GM19240 (cell line): ENCODE measurements around the gene PRKG2.
"Not testable (repeated sequence)": the region's sequence is repeated elsewhere in the genome, so short reads cannot be mapped to it uniquely, and the experiment has no call there.

Experiments used
- DNase-seq: peaks from one replicate; pipeline ENCODE4 v3.0.0; 2011; ENCODE audit warnings: low spot score; ENCODE audit not compliant: insufficient read length

Gene PRKG2, protein sequence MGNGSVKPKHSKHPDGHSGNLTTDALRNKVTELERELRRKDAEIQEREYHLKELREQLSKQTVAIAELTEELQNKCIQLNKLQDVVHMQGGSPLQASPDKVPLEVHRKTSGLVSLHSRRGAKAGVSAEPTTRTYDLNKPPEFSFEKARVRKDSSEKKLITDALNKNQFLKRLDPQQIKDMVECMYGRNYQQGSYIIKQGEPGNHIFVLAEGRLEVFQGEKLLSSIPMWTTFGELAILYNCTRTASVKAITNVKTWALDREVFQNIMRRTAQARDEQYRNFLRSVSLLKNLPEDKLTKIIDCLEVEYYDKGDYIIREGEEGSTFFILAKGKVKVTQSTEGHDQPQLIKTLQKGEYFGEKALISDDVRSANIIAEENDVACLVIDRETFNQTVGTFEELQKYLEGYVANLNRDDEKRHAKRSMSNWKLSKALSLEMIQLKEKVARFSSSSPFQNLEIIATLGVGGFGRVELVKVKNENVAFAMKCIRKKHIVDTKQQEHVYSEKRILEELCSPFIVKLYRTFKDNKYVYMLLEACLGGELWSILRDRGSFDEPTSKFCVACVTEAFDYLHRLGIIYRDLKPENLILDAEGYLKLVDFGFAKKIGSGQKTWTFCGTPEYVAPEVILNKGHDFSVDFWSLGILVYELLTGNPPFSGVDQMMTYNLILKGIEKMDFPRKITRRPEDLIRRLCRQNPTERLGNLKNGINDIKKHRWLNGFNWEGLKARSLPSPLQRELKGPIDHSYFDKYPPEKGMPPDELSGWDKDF

DNA sequence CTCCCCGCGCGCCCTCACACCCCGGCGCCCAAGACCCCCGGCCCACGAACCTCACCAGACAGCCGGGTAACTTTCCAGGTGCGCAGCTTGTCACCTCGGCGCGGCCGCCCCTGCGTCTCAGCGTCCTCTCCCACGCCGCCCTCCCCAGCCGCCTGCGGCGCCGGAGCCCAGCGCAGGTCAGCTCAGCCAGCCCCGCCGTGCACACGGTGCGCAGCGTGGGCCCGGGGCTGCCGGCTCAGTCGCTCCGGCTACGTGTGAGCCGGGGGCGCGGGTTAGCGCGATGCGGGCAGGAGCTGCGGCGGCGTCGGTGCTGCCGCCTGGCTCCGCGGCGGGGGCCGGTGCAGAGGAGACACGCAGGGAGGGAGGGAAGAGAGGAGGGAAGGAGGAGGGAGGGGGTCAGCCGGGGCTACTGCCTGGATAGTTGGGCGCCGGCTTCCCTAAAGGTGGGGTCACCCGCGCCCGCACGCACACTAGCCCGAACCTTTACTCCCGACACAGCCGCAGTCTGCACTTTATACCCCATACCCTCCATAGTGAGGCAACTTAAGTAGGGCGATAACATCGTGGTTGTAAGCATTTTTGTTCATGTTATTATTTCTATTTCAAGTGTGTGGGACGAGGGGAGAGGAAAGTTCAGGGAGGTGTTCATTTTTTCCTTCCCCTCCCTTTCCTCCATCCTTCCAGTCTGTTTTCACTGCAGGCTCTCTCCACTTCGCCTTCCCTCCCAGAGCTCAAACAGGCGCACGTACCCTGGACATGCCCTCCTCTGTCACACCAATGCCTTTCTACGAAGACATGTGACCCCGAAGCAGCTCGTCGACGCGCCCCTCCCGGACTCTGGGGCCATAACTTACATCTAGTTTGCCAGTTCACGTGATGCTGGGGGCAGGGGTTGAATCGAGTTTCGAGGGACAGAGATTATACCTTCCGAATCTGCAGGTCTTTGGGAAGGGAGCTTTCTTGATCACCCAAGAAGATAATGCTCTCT, at the start of gene PRKG2:
TSS of gene PRKG2 (minus strand) at position 342 of the 988 bp plus-strand sequence. CDS start 10,175 bp downstream, outside the sequence.
- no peak for DNase-seq

DNA sequence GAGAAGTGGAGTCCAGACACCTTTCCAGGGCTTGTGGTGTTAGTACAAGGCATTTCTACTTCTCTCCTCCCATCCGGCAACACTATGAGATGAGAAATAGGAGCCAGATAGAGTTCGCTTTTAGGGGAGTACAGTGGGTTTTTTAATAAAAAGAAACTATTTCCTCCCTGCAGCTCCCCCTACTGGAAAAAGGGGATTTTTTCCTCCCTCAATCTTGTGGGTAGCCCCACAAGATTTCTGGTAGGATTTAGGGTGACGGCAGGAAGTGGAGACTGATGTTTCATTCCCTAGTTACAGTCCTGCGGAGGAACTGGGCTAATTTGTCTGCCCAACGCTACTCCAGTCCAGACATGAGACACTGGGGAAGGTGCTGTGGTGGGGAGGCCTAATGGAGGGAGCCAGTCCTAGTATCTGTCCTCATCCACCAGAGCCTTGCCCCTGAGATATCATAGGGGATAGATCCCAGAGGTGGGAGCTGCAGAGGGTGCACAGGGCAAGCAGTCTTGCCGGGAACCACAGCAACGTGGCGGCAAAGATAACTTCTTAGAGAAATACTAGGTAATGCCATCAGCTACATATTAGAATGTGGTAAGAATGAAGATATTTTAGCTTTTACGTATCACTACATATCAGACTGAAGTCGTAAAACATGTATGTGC, 45.5 kb upstream of the PRKG2 start:
- DNase-seq = no peak

DNA sequence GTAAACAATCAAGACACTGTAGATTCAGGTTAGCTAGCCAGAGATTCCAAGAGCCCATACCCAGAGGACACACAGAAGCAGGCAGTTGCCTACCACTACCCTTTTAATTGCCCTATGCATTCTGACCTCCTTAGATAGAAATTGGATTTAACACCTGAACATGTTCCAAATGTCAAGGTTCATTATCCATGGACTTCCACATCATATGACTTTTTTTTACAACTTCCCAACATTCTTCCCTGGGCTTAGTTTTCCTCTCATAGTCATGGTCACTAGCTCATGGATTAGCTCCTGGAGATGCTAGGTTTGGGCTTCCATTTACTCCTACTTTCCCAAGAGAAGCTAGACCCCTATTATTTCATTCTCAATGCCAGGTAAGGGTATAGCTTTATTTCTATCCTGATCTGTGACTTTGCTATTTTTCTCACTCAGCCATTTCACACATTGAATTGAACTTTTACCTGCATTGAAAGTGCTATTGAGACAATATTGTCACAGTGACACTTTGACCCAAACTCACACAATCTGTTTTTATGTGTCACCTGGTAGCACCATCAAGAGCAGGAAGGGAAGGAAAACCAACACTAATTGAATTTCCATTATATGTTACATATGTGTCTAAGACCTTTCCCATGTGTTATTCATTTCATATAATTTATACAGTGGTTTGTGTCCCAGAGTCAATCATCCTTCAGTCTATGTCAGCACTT, 44.0 kb upstream of the PRKG2 start:
- no peak for DNase-seq

DNA sequence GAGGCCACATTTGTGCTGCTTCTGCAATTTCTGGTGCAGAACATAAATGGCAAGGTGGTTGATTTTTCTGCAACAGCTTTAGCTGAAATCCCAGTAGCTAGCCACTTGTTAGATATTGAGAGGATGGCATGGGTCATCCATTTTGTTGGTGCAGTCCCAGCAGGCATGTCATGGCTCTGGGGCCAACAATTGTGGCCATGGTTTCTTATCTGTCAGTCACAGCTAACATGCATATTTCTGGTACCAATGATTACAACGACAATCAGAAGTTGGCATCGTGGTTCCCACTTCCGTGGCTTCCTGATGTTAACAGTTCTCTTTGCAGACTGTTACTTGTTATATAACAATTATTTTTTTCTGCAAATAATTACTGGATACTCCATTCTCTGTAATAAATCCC, 42.8 kb upstream of the PRKG2 start:
- no peak for DNase-seq

DNA sequence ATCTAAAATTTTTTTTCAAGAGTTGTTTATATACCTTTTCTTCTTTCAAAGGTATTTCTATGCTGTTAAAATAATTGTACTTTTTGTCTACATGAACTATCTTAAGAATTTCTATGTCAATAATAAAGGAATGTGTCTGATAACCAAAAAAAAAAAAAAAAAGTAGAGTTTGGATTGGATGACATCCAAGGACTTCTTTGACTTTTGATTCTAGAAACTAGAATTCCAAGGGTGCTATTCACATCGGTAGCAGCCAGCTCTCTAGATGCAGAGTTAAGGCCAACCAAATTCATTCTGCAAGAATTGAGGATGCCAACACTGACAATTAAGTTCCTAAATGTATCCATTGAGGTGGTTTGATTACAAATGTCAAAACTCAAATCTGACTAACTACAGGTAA, 42.0 kb upstream of the PRKG2 start:
- no peak for DNase-seq

DNA sequence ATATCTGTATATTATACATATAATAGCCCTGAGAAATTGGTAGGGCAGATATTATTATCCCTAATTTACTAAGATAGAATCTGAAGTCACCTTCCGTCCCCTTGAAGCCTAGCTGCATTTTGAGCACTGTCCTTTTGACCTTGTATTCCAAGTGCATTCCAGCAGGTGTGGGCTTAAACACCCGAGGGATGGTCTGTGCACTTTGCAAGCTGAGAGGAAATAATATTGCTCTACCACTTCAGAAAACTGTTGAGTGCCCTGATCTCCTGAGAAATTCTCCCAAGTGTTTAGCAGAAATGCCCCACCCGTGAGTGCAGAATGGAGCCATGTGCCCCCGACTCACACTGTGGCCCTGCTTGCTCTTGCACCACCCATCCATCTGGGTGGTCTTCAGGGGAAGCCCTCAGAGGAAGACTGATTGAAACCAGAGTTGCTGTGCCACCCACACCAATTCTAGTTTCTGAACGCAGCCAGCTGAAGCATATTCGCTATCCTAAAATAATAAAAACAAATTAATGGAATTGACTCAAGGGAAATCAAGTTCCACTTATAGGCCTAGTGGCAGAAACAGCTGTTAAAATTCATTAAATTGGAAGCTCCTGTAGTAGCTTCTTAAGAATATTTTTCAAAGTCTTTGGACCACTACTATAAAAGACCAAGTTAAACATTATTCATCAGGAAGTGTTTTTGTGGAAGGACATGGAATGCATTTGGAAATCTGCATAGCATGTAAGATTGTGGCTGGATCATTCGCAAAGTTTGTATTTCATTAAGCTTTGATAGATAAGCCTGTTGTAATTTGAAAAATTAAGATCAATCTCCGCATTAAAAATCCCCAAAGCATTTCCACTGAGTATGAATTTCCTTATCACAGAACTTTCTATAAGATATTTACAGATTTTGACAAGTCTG, 41.3 kb upstream of the PRKG2 start:
- DNase-seq = no peak

DNA sequence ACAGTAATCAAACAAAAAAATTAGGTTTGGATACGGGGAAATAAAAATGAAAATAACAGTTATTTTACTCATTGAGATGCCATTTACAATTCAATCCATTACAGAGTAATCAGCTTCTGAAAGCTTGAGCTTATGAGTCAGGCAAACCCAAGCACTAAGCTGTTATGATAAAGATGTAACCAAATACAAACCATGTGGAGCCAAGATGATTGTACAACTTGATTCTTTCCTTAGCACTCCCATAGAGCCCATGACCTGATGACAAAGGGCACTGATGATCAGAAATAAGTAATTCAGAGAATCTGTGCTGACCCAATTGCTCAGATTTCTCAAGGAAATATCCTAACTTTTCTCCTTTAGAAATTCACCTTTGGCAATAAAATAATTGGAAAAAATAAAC, 40.5 kb upstream of the PRKG2 start:
- no peak for DNase-seq

DNA sequence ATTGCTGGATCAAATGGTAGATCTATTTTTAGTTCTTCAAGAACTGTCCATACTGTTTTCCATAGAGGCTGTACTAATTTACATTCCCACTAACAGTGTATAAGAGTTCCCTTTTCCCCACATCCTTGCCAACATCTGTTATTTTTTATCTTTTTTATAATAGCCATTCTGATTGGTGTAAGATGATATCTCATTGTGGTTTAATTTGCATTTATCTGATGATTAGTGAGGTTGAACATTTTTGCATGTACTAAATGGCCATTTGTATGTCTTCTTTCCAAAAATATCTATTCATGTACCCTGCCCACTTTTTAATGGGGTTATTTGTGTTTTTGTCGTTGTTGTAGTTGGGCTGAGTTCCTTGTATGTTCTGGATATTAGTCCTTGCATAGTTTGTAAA, 35.4 kb upstream of the PRKG2 start:
- DNase-seq = no peak

DNA sequence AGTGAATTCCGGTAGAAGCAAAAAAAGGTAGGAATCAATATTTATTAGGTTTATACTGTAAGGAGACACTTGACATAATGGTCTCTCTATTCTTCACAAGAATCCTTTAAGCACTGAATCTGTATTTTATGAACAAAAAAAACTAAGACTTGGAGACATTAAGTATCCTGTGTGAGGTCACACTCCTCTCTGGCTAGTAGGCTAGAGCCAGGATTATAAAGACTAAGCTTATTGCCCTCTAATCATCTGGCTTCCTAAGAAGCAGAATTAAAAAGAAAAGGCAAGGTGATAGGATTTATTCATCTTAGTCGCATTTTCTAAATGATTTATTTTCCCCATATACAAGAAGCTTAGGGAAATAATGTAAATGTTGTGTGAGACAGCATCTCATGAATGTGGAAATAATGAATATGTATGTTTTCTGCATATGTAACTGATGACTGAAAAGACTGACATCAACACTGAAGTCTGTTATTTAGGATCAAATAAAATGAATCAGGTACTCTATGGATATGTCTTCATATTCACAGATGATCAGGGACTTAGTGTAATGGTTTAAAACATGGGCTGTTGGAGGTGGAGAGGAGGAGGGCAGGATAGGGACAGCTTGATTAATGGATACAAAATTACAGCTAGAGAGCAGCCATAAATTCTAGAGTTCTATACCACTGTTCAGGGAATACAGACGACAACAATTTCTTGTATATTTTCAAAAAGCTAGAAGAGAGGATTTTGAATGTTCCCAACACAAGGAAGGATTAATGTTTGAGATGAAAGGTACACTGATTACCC, 30.4 kb upstream of the PRKG2 start:
- DNase-seq = no peak

DNA sequence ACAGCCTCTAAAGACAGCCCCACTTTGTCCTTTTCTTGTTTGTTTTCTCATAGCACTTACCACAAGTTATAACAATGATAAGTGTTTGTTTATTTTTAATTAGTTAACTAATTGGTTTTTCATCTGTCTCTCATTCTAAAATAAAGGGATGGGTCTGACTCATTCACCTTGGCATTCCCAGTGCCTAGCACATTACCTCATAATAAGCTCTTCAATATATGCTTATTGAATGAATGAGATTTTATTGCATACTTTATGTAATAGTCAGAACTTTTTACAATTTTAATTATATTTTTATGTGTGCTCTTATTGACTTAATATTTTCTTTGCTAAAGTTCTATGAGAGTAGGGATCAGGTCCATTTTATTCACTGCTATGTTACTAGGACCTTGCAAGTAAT, 22.8 kb upstream of the PRKG2 start:
- DNase-seq = no peak

DNA sequence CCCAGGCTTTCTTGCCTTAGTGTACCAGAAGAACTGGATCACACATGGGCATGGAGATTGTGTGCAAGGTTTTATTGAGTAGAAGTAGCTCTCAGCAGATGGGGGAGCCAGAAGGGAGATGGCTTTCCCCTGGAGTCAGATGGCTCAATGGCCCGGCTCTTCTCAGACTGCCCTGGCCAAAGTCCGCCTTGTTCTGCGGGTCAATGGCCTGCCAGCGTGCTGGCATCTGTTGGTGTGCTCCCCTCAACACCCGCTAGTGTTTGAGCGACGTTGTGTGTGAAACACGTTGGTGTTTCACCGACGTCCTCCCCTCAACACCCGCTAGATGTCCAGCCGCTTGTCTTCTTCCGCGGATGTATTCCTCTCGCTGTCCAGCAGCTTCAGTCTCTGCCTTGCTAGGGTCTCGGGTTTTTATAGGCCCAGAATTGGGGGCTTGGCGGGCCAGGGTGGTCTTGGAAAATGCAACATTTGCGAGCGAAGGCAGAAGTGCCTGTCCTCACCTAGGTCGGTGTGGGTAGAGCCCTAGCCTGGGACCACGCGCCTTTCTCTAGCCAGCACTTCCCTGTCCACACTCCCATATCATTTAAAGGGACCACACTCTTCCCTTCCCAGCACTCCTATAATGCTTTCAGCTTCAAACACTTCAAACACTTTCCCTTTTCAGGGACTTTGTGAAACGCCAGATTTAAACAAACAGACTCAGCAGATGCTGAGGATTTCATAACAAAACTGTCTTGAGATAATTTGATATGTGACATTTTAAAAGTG, 21.1 kb upstream of the PRKG2 start:
- no peak for DNase-seq

DNA sequence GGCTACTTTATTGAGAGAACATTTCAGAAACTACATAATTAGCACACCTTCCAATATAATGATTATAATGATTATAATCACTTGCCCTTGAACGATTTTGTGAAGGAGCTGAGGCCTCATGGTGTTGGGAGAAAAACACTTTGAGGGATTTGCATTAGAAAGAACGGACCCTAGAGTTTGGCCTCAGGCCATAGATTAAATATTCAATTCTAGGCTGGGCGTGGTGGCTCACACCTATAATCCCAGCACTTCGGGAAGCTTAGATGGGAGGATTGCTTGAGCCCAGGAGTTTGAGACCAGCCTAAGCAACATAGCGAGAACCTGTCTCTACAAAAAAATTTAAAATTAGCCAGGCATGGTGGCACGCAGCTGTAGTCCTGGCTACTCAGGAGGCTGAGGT, 12.9 kb upstream of the PRKG2 start:
- DNase-seq = no peak

DNA sequence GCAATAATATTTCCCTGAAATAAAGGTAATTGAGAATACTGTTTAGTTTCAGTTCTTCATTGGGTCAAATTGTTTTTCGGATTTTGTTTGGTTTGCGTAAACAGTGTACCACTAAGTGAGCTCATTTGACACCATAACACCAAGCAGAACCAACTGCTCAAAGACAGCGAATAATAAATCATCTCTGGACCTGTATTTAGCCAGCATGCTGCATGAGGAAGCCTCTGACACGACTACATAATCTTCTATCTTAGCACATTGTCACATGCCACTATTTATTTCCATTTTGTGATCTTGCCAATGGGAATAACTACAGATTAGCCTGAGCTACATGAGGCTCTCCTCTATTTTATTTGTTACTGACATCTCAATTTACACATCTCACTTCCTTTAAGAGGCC, 12.1 kb upstream of the PRKG2 start:
- no peak for DNase-seq

DNA sequence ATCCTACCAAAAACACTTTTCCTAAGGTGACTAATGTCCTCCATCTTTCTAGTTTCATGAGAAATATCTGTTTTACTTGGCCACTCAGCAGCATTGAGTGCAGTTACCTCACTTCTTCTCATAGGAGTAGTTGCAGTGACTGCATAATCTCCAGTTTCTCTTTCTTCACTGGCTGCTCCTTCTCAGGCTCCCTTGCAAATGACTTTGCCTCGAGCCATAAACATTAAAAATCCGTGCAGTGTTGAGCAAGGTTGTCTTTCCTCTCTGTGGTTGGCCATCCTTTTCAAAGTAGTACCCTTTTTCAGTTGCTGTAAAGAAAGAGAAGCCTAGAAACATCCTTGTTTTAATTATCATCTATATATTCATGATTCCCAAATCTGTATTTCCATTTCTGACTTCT, 10.2 kb upstream of the PRKG2 start:
- DNase-seq = no peak

DNA sequence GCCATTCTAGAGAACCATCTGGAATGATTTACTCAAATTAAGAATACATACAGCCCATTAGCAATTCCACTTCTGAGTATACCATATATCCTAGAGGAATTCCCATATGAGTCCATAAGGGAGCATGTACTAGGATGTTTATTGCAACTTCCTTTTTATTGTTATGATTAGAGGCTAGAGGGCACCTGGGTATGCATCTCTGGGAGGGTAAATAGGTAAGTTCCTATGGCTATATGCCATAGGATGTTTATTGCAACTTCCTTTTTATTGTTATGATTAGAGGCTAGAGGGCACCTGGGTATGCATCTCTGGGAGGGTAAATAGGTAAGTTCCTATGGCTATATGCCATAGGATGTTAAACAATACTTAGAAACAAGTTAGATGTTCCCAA, 7.1 kb upstream of the PRKG2 start:
- DNase-seq = not testable (repeated sequence)

DNA sequence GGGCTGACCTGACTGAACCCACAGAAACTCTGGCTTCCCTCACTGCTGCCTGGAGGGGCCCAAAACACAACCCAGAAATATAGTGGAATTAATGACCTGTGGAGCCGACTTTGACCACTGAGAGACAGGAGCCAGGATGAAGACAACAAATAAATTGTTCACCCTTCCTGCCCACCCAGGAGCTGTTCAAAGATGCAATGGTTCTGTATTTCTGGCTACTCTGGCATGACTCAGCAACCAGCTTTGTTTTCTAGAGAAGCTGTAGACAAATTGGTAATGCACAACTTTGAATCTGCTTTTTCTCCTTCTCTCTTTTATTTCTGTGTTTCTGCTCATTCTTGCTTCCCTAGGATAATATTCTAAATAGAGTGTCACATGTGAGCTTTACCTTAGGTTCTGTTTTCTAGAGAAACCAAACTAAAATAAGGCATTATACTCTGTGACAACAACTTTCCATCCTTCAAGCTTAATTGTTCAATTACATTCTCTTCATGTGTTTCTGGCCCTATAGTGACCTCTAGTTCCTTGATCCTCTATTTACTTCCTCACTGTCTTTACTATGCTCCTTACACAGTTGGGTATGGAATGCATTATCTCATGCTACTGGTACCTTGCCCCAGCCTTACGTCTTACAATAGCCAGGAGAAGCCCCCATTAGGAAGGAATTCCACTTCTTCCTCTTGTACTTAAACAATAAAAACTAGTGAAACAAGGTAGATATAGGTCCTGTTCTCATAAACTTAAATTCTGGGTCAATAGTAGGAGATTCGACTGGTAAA, 6.5 kb upstream of the PRKG2 start:
- DNase-seq = no peak

DNA sequence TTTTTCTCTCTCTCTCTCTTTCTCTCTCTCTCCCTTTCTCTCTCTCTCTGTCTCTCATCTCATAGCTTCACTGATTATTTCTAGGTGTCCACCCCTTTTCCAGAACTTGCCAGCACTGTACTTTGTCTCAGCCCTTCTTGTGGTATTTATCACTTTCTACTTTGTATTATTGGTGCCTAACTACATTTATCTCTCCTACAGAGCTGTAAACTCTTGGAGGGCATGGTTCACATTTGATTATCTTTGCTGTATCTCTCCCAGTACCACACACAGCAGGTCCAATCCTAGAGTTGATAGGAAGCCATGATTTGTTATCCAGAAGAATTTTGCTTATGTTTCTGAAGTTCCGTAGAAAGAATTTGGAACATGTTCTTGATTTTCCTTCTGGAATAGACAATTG, 5.2 kb upstream of the PRKG2 start:
- no peak for DNase-seq
